GM19328 (cell line): Measurements from ENCODE around the gene ZNF688.

Source experiments
- ATAC-seq: cut with Tn5 transposase; IDR thresholded peaks from one replicate; pipeline ENCODE4 v1.9.1; 2021; ENCODE audit warnings: mild to moderate bottlenecking, moderate library complexity; ENCODE audit not compliant: unreplicated experiment

ZNF688 gene

GRCh38 chr16:30585400-30586191 lies 14.1 kb upstream of the ZNF688 start, which contains the start of gene ZNF785:
Gene ZNF785, minus strand, starts transcription at chr16:30585697. Its CDS starts 86 bp downstream, at chr16:30585611.
- ATAC-seq, result peak; percentile 91

- no peak for ATAC-seq
These were observed 13.5 kb upstream of the ZNF688 start for GRCh38 chr16:30585022-30585399.

DNA sequence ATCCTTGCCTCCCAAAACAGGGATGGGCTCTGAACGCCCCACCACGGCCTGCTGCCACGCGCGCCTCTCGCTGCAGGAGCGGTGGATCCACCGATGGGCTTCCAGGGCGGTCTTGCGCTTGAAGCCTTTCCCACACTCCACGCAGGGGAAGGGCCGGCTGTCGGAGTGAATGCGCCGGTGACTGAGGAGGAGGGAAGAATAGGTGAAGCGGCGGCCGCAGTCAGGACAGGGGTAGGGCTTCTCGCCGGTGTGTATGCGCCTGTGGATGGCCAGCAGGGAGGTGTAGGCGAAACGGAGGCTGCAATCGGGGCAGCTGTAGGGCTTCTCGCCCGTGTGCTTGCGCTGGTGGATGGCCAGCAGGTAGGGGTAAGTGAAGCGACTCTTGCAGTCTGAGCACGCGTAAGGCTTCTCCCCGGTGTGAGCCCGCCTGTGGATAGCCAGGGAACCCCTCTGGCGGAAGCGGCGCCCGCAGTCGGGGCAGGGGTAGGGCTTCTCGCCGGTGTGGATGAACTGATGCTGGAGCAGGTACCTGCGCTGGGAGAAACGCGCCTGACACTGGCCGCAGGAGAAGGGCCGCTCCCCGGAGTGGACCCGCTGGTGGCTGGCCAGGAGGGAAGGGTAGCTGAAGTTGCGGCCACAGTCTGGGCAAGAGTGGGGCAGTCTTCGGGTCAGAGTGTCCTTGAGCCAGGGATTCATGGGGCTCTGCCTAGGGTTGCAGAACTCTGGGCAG lies 11.3 kb upstream of the ZNF688 start:
- ATAC-seq, result no peak

DNA sequence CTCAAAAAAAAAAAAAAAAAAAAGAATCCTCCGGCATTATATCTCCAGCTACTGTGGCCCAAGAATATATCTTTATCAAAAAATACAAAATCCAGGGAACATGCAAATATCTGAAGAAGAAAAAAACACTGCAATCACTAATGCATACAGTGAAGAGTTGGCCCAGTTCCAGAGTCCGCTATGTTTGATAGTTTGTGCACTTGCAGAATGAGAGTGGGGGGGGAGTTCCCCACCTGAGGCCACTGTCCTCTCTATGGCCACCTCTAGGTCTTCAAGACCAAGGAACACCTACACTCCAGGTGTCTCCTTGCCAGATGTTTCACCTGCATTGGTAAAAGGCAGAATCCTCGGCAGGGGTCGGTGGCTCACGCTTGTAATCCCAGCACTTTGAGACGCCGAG lies 9.9 kb upstream of the ZNF688 start:
- no peak for ATAC-seq

- no peak for ATAC-seq
These were observed 3.2 kb upstream of the ZNF688 start for GRCh38 chr16:30574678-30575077.

DNA sequence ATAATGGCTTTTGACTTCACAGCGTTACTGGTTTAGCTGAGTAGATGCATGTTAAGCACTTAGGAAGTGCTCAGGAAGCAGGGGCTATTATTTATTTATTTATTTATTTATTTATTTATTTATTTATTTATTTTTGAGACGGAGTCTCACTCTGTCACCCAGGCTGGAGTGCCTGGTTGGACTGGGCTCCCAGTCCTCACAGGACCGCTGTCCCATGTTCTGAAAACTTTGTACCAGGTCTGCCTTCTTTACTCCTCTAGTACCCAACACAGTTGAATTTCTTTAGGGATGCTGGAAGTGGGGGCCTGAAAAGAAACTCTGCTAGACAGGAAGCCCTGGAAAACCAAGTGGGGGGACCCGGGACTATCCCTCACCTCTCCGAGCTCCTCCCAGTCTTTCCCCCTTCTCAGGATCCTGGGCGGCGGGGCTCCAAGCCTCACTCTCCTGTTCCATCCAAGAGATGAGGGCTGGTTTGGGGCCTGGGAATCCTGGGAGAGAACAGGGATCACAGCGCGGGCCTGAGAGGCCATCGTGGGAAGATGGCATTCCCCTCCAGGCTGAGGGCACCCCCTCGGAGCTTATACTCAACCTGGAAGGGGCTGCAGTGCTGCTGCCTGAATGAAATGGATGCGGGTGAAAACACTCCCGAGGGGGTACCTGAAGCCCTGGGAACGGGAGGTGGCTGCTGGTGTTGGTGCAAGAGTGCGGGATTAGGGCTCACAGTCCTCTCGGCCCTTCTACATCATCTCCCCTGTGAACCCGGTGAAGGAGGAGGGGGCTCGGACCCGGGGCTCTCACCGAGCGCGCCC lies 674 bp downstream of the ZNF688 start:
- ATAC-seq, result no peak

GRCh38 chr16:30569746-30570635 lies 1.5 kb downstream of the ZNF688 start:
- ATAC-seq, result no peak

GRCh38 chr16:30569281-30569680 lies 2.2 kb downstream of the ZNF688 start:
- ATAC-seq, result no peak

- ATAC-seq, result no peak
These were observed 3.4 kb downstream of the ZNF688 start for GRCh38 chr16:30567991-30568638.

DNA sequence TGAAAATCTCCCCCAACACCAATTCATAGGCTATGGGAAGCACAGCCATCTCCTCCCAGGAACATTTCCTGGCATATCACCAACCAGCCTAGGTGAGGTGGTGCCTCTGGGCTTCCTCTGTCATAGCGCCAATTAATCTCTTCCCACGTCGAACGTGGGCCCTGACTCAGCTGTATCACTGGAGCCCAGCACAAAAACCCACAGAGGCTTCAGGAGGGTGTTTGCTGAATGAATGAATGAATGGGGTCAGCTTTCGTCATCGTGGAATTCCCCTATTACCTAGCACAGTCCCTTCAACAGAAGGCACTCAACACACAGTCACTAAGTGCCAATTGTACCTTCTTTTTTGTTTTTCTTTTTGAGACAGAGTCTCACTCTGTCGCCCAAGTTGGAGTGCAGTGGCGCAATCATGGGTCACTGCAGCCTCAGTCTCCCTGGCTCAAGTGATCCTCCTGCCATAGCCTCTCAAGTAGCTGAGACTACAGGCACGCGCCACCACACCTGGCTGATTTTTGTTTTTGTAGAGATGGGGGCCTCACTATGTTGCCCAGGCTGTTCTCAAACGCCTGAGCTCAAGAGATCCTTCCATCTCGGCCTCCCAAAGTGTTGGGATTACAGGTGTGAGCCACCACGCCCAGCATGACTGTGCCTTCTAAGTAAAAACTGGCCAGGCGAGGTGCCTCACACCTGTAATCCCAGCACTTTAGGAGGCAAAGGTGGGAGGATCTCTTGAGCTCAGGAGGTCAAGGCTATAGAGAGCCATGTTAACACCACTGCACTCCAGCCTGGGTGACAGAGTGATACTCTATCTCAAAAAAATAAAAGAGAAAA lies 4.1 kb downstream of the ZNF688 start:
- no peak for ATAC-seq

DNA sequence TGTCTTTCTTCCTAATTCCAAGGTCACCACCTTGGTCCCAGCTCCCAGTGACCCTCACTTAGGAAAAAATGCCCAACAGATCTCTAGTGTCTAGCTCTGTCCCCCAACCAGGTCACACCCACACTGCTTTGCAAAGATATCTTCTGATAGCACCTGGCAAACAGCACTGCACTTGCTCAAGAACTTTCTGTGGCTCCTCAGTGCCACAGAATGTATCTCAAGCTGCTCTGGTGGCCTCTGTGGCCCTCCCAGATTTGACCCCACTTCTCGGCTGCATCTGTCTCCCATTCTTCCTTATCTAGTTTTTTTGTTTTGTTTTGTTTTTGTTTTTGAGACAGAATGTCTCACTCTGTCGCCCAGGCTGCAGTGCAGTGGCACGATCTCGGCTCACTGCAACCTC lies 5.0 kb downstream of the ZNF688 start:
- ATAC-seq, result no peak

DNA sequence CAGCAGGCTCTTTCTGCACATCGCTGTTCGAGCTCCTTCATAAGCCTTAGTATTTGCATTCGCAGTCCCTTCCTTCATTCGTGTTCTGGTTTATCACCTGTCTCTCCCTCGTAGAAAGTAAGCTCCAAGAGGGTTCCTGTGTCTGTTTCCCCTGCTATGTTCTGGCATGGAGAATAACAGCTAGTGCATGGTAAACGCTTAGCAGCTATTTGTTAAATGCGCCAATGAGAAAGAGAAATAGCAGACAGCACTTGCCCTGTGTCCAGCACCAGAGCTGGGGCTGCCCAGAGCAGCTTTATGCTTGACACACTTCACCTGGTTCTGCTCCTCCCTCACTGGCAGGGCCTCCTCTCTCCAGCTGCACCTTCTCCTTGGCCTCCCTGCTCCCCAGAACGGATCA lies 5.5 kb downstream of the ZNF688 start:
- no peak for ATAC-seq

DNA sequence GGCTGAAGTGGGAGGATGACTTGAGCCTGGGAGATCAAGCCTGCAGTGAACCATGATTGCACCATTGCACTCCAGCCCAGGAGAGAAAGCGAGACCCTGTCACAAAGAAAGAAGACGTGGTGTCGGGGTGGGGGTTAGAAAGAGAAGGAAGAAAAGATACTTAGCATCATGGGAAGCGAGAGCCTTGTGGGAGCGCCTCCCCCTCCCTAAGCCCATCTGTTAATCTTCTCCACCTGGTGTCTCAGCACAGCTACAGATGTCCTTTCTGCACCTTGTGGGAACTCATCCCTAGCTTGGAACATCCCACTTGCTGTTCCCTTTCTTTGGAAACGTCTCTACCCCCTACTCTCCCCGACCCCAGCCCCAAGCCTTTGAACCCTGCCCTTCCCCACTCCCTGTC lies 6.0 kb downstream of the ZNF688 start:
- no peak for ATAC-seq

DNA sequence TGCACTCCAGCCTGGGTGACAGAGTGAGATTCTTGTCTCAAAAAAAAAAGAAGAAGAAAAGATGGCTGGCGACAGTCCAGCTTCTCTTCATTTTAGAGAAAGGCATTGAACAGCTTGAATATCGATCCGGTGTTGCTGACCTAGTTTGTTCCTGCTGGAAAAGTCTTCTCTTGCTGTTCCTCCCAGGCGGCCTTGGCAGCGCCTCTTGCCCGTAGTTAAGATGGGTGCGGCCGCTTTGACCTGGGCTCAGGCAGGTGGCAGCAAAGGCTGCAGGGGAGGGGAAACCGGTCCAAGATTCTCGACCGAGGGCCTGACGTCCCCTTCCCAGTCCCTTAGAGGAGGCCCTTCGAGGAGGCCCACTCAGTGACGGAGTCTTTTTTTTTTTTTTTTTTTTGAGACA lies 9.5 kb downstream of the ZNF688 start:
- ATAC-seq, result no peak

GRCh38 chr16:30561089-30561816 lies 10.3 kb downstream of the ZNF688 start:
- no peak for ATAC-seq

DNA sequence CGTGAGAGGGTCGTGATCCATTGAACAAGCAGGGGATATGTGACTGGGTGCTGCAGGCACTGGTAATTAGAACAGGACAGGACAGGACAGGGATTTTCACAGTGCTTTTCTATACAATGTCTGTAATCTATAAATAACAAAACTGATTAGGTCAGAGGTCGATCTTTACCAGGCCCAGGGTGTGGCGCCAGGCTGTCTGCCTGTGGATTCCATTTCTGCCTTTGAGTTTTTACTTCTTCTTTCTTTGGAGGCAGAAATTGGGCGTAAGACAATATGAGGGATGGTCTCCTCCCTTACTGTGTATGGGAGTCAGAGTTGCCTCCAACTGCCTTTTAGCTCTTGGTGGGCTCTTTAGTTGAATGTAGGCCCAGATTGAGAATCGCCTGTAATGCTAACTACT lies 11.8 kb downstream of the ZNF688 start:
- ATAC-seq, result no peak

DNA sequence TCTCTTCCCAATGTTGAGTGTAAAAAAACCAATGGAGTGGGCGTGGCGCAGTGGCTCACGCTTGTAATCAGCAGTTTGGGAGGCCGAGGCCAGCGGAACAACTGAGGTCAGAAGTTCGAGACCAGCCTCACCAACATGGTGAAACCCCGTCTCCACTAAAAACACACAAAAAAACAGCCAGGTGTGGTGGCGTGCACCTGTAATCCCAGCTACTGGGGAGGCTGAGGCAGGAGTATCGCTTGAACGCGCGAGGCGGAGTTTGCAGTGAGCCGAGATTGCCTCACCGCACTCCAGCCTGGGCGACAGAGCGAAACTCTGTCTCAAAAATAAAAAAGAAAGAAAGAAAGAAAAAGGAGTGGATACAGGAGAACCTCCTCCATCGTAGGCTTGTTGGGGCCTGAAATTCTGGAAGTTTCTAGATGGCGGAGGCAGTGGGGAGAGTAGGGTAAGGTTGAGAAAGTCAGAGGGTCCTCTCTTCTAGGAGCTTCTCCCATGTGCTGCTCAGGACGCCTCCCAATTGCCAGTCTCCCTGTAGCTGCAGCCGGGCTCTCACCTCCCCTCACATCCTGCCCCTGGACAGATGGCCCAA lies 12.6 kb downstream of the ZNF688 start:
- no peak for ATAC-seq
